ENCODE measurements around the gene AMDHD2. TPM values are rescaled to one million over a fixed set of nuclear protein-coding genes. Genes with fewer than 3 reads are reported as not detected.

AMDHD2 gene
- total and polyA plus RNA-seq, 2 of the 13 experiments (the other 11 are each of a cell fraction or from before 2014, with no cell fraction given): 33.5 to 39.1 TPM

GRCh38 chr16:2512735-2513404, 7.3 kb upstream of the AMDHD2 start (continued):
- TF ChIP-seq ZNF138 (CRISPR knock-in tag; IDR thresholded peaks at IDR 0.05; ENCODE audit: low read depth) (0 out of 2 replicates have a peak, but pooled peaks have one; percentile 46), HDAC2 (CRISPR knock-in tag; IDR thresholded peaks at IDR 0.05) (peak; percentile 3; the same call in 1 of the 2 replicates), ZNF670 (CRISPR knock-in tag; IDR thresholded peaks at IDR 0.05; ENCODE audit: borderline replicate concordance) (no peak), CHCHD3 (CRISPR knock-in tag; IDR thresholded peaks at IDR 0.05) (no peak), ZFY (CRISPR knock-in tag; IDR thresholded peaks at IDR 0.05) (peak; percentile 10; the same call in 1 of the 2 replicates), NFKB2 (CRISPR knock-in tag; IDR thresholded peaks at IDR 0.05; ENCODE audit: borderline replicate concordance) (peak; percentile 19; the same call in 1 of the 2 replicates), ZFX (CRISPR knock-in tag; IDR thresholded peaks at IDR 0.05; ENCODE audit: low read depth) (no peak), HNRNPL (IDR thresholded peaks at IDR 0.05; ENCODE audit: low read depth, low read length) (peak; percentile 73), ZNF614 (CRISPR knock-in tag; IDR thresholded peaks at IDR 0.05; ENCODE audit: borderline replicate concordance) (peak; percentile 9; the same call in 1 of the 2 replicates), SUZ12 (IDR thresholded peaks at IDR 0.05; ENCODE audit: low read depth, low read length) (no peak), ZNF234 (CRISPR knock-in tag; conservative IDR thresholded peaks at IDR 0.05) (no peak), ZBTB25 (CRISPR knock-in tag; IDR thresholded peaks at IDR 0.05) (no peak)
- TF ChIP-seq, protein P1, sequence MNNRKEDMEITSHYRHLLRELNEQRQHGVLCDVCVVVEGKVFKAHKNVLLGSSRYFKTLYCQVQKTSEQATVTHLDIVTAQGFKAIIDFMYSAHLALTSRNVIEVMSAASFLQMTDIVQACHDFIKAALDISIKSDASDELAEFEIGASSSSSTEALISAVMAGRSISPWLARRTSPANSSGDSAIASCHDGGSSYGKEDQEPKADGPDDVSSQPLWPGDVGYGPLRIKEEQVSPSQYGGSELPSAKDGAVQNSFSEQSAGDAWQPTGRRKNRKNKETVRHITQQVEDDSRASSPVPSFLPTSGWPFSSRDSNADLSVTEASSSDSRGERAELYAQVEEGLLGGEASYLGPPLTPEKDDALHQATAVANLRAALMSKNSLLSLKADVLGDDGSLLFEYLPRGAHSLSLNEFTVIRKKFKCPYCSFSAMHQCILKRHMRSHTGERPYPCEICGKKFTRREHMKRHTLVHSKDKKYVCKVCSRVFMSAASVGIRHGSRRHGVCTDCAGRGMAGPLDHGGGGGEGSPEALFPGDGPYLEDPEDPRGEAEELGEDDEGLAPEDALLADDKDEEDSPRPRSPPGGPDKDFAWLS (CRISPR knock-in tag; IDR thresholded peaks at IDR 0.05; ENCODE audit: borderline replicate concordance): peak; percentile 69; the same call in 1 of the 2 replicates
- TF ChIP-seq, protein P2, sequence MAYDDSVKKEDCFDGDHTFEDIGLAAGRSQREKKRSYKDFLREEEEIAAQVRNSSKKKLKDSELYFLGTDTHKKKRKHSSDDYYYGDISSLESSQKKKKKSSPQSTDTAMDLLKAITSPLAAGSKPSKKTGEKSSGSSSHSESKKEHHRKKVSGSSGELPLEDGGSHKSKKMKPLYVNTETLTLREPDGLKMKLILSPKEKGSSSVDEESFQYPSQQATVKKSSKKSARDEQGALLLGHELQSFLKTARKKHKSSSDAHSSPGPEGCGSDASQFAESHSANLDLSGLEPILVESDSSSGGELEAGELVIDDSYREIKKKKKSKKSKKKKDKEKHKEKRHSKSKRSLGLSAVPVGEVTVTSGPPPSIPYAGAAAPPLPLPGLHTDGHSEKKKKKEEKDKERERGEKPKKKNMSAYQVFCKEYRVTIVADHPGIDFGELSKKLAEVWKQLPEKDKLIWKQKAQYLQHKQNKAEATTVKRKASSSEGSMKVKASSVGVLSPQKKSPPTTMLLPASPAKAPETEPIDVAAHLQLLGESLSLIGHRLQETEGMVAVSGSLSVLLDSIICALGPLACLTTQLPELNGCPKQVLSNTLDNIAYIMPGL (CRISPR knock-in tag; IDR thresholded peaks at IDR 0.05; ENCODE audit: borderline replicate concordance in 1 of 2, low read depth in 1 of 2): peak in 1 of 2 experiments; percentile 30; a peak in 1 of 4 replicates
- TF ChIP-seq, protein P3, sequence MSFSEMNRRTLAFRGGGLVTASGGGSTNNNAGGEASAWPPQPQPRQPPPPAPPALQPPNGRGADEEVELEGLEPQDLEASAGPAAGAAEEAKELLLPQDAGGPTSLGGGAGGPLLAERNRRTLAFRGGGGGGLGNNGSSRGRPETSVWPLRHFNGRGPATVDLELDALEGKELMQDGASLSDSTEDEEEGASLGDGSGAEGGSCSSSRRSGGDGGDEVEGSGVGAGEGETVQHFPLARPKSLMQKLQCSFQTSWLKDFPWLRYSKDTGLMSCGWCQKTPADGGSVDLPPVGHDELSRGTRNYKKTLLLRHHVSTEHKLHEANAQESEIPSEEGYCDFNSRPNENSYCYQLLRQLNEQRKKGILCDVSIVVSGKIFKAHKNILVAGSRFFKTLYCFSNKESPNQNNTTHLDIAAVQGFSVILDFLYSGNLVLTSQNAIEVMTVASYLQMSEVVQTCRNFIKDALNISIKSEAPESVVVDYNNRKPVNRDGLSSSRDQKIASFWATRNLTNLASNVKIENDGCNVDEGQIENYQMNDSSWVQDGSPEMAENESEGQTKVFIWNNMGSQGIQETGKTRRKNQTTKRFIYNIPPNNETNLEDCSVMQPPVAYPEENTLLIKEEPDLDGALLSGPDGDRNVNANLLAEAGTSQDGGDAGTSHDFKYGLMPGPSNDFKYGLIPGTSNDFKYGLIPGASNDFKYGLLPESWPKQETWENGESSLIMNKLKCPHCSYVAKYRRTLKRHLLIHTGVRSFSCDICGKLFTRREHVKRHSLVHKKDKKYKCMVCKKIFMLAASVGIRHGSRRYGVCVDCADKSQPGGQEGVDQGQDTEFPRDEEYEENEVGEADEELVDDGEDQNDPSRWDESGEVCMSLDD (CRISPR knock-in tag; IDR thresholded peaks at IDR 0.05; ENCODE audit: borderline replicate concordance): peak; percentile 48; the same call in 1 of the 2 replicates
- TF ChIP-seq, protein P4, sequence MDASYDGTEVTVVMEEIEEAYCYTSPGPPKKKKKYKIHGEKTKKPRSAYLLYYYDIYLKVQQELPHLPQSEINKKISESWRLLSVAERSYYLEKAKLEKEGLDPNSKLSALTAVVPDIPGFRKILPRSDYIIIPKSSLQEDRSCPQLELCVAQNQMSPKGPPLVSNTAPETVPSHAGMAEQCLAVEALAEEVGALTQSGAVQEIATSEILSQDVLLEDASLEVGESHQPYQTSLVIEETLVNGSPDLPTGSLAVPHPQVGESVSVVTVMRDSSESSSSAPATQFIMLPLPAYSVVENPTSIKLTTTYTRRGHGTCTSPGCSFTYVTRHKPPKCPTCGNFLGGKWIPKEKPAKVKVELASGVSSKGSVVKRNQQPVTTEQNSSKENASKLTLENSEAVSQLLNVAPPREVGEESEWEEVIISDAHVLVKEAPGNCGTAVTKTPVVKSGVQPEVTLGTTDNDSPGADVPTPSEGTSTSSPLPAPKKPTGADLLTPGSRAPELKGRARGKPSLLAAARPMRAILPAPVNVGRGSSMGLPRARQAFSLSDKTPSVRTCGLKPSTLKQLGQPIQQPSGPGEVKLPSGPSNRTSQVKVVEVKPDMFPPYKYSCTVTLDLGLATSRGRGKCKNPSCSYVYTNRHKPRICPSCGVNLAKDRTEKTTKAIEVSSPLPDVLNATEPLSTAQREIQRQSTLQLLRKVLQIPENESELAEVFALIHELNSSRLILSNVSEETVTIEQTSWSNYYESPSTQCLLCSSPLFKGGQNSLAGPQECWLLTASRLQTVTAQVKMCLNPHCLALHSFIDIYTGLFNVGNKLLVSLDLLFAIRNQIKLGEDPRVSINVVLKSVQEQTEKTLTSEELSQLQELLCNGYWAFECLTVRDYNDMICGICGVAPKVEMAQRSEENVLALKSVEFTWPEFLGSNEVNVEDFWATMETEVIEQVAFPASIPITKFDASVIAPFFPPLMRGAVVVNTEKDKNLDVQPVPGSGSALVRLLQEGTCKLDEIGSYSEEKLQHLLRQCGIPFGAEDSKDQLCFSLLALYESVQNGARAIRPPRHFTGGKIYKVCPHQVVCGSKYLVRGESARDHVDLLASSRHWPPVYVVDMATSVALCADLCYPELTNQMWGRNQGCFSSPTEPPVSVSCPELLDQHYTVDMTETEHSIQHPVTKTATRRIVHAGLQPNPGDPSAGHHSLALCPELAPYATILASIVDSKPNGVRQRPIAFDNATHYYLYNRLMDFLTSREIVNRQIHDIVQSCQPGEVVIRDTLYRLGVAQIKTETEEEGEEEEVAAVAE (CRISPR knock-in tag; IDR thresholded peaks at IDR 0.05; ENCODE audit: borderline replicate concordance): 0 out of 2 replicates have a peak, but pooled peaks have one; percentile 10
